Glomerular endothelial cell (primary cell): Measurements from ENCODE around the gene IGF2BP2. TPM values are rescaled to one million over a fixed set of nuclear protein-coding genes. Genes with fewer than 3 reads are reported as not detected.
"Not testable (repeated sequence)": the region's sequence is repeated elsewhere in the genome, so short reads cannot be mapped to it uniquely, and the experiment has no call there.

Experiments used
- DNase-seq: peaks from one replicate; pipeline ENCODE4 v3.0.0-alpha.2; 2011; ENCODE audit warnings: low read depth, low spot score; ENCODE audit errors: extremely low read depth
- total RNA-seq: library from RNA; depleted of rRNA; stranded (reverse); fragments of >200 nt; gene quantifications from 2 replicates; pipeline ENCODE4 v1.2.3, GENCODE V29; 2015

IGF2BP2 gene
- total RNA-seq, 1 donor from 2014 or later = 110 TPM

GRCh38 chr3:185716436-185717108, 108.3 kb downstream of the IGF2BP2 start:
- no peak for DNase-seq

- DNase-seq = no peak
Observed at GRCh38 chr3:185715091-185715490, 109.8 kb downstream of the IGF2BP2 start.

GRCh38 chr3:185714085-185714484, 110.8 kb downstream of the IGF2BP2 start:
- DNase-seq = no peak

- no peak for DNase-seq
Observed at GRCh38 chr3:185713015-185713414, 111.8 kb downstream of the IGF2BP2 start.

GRCh38 chr3:185712337-185712736, 112.5 kb downstream of the IGF2BP2 start:
- DNase-seq = no peak

GRCh38 chr3:185711255-185711870, 113.5 kb downstream of the IGF2BP2 start:
- DNase-seq = no peak

GRCh38 chr3:185709251-185709955, 115.4 kb downstream of the IGF2BP2 start:
- no peak for DNase-seq

GRCh38 chr3:185708392-185708791, 116.5 kb downstream of the IGF2BP2 start:
- DNase-seq = no peak

GRCh38 chr3:185705498-185705897, 119.3 kb downstream of the IGF2BP2 start:
- DNase-seq = no peak

GRCh38 chr3:185702262-185703225, 122.3 kb downstream of the IGF2BP2 start:
- no peak for DNase-seq

GRCh38 chr3:185701611-185702261, 123.1 kb downstream of the IGF2BP2 start:
- DNase-seq = no peak

- no peak for DNase-seq
Observed at GRCh38 chr3:185699927-185700326, 124.9 kb downstream of the IGF2BP2 start.

- DNase-seq = not testable (repeated sequence)
Observed at GRCh38 chr3:185697228-185697627, 127.6 kb downstream of the IGF2BP2 start.

- no peak for DNase-seq
Observed at GRCh38 chr3:185696039-185696438, 128.8 kb downstream of the IGF2BP2 start.

GRCh38 chr3:185693985-185694653, 130.7 kb downstream of the IGF2BP2 start:
- DNase-seq = no peak

GRCh38 chr3:185691622-185692021, 133.2 kb downstream of the IGF2BP2 start:
- DNase-seq = no peak

GRCh38 chr3:185687271-185687878, 137.5 kb downstream of the IGF2BP2 start:
- DNase-seq = no peak

GRCh38 chr3:185685231-185686035, 139.4 kb downstream of the IGF2BP2 start:
- DNase-seq = no peak
